ENCODE measurements around the gene KIAA0930.
"Not testable (repeated sequence)": the region's sequence is repeated elsewhere in the genome, so short reads cannot be mapped to it uniquely, and the experiment has no call there.

Gene KIAA0930

GRCh38 chr22:45240810-45241631, at the start of gene KIAA0930:
Gene KIAA0930, minus strand, starts transcription at chr22:45240894. Its CDS starts 191 bp downstream, at chr22:45240703.
- H3K9me3 ChIP-seq (ENCODE audit: control insufficient read depth in 1 of 2, low read length in 2 of 2) = no peaks in the 10 kb centered on the region
- no peak within 1 kb of the TSS for H3K27ac ChIP-seq (ENCODE audit: low read depth, low read length)
- peak within 1 kb of the TSS; percentile 57 to 65 for H3K9ac ChIP-seq (ENCODE audit: low read depth in 1 of 2, low read length in 2 of 2)
- peak within 1 kb of the TSS; percentile 76 to 78 for H3K4me3 ChIP-seq (ENCODE audit: low read depth in 1 of 2, low read length in 2 of 2)
- H3K36me3 ChIP-seq (ENCODE audit: control insufficient read depth in 1 of 2, insufficient read depth in 2 of 2, low read length in 2 of 2) = peaks cover 0 to 7% of the 10 kb centered on the region in 2 donors
- H3K27me3 ChIP-seq (ENCODE audit: control insufficient read depth in 1 of 2, insufficient read depth in 2 of 2, low read length in 2 of 2) = no peaks in the 10 kb centered on the region
- peaks cover 35% of the 10 kb centered on the region in 2 donors for H3K4me1 ChIP-seq (ENCODE audit: control insufficient read depth in 1 of 2, insufficient read depth in 2 of 2, low read length in 2 of 2)

GRCh38 chr22:45286854-45287551, 46.3 kb upstream of the KIAA0930 start:
- Histone ChIP-seq H3K9ac (ENCODE audit: low read depth in 1 of 2, low read length in 2 of 2) (no peak overlapping the region), H3K4me3 (ENCODE audit: low read depth in 1 of 2, low read length in 2 of 2) (no peak overlapping the region), H3K27ac (ENCODE audit: low read depth, low read length) (no peak overlapping the region), H3K9me3 (ENCODE audit: control insufficient read depth in 1 of 2, low read length in 2 of 2) (no peaks in the 10 kb centered on the region), H3K36me3 (ENCODE audit: control insufficient read depth in 1 of 2, insufficient read depth in 2 of 2, low read length in 2 of 2) (no peaks in the 10 kb centered on the region), H3K4me1 (ENCODE audit: control insufficient read depth in 1 of 2, insufficient read depth in 2 of 2, low read length in 2 of 2) (peaks cover 16 to 20% of the 10 kb centered on the region in 2 donors), H3K27me3 (ENCODE audit: control insufficient read depth in 1 of 2, insufficient read depth in 2 of 2, low read length in 2 of 2) (peaks cover 0 to 4% of the 10 kb centered on the region in 2 donors)

GRCh38 chr22:45285263-45286058, 44.8 kb upstream of the KIAA0930 start:
- no peaks in the 10 kb centered on the region for H3K36me3 ChIP-seq (ENCODE audit: control insufficient read depth in 1 of 2, insufficient read depth in 2 of 2, low read length in 2 of 2)
- peaks cover 0 to 4% of the 10 kb centered on the region in 2 donors for H3K27me3 ChIP-seq (ENCODE audit: control insufficient read depth in 1 of 2, insufficient read depth in 2 of 2, low read length in 2 of 2)
- peaks cover 13 to 15% of the 10 kb centered on the region in 2 donors for H3K4me1 ChIP-seq (ENCODE audit: control insufficient read depth in 1 of 2, insufficient read depth in 2 of 2, low read length in 2 of 2)
- H3K9ac ChIP-seq (ENCODE audit: low read depth in 1 of 2, low read length in 2 of 2) = no peak overlapping the region
- H3K4me3 ChIP-seq (ENCODE audit: low read depth in 1 of 2, low read length in 2 of 2) = peak overlapping the region in 1 of 2 donors; percentile 36
- H3K9me3 ChIP-seq (ENCODE audit: control insufficient read depth in 1 of 2, low read length in 2 of 2) = no peaks in the 10 kb centered on the region
- no peak overlapping the region for H3K27ac ChIP-seq (ENCODE audit: low read depth, low read length)

- H3K9ac ChIP-seq (ENCODE audit: low read depth in 1 of 2, low read length in 2 of 2) = no peak within 1 kb of the TSS
- no peak within 1 kb of the TSS for H3K27ac ChIP-seq (ENCODE audit: low read depth, low read length)
- peaks cover 6 to 8% of the 10 kb centered on the region in 2 donors for H3K4me1 ChIP-seq (ENCODE audit: control insufficient read depth in 1 of 2, insufficient read depth in 2 of 2, low read length in 2 of 2)
- H3K4me3 ChIP-seq (ENCODE audit: low read depth in 1 of 2, low read length in 2 of 2) = peak within 1 kb of the TSS; percentile 42 to 49
- H3K36me3 ChIP-seq (ENCODE audit: control insufficient read depth in 1 of 2, insufficient read depth in 2 of 2, low read length in 2 of 2) = no peaks in the 10 kb centered on the region
- peaks cover 0 to 4% of the 10 kb centered on the region in 2 donors for H3K27me3 ChIP-seq (ENCODE audit: control insufficient read depth in 1 of 2, insufficient read depth in 2 of 2, low read length in 2 of 2)
- no peaks in the 10 kb centered on the region for H3K9me3 ChIP-seq (ENCODE audit: control insufficient read depth in 1 of 2, low read length in 2 of 2)
Measured at GRCh38 chr22:45284705-45285262, 44.1 kb upstream of the KIAA0930 start, which contains the start of gene UPK3A. Gene UPK3A, plus strand, starts transcription at chr22:45284949. Its CDS starts 65 bp downstream, at chr22:45285014.

- H3K27me3 ChIP-seq (ENCODE audit: control insufficient read depth in 1 of 2, insufficient read depth in 2 of 2, low read length in 2 of 2) = peaks cover 0 to 2% of the 10 kb centered on the region in 2 donors
- H3K4me1 ChIP-seq (ENCODE audit: control insufficient read depth in 1 of 2, insufficient read depth in 2 of 2, low read length in 2 of 2) = peaks cover 7% of the 10 kb centered on the region in 2 donors
- H3K9me3 ChIP-seq (ENCODE audit: control insufficient read depth in 1 of 2, low read length in 2 of 2) = no peaks in the 10 kb centered on the region
- H3K4me3 ChIP-seq (ENCODE audit: low read depth in 1 of 2, low read length in 2 of 2) = no peak overlapping the region
- H3K27ac ChIP-seq (ENCODE audit: low read depth, low read length) = no peak overlapping the region
- H3K9ac ChIP-seq (ENCODE audit: low read depth in 1 of 2, low read length in 2 of 2) = no peak overlapping the region
- H3K36me3 ChIP-seq (ENCODE audit: control insufficient read depth in 1 of 2, insufficient read depth in 2 of 2, low read length in 2 of 2) = no peaks in the 10 kb centered on the region
Measured at GRCh38 chr22:45281010-45281409, 40.3 kb upstream of the KIAA0930 start.

GRCh38 chr22:45280587-45280980, 39.9 kb upstream of the KIAA0930 start:
- H3K4me3 ChIP-seq (ENCODE audit: low read depth in 1 of 2, low read length in 2 of 2) = no peak overlapping the region
- H3K36me3 ChIP-seq (ENCODE audit: control insufficient read depth in 1 of 2, insufficient read depth in 2 of 2, low read length in 2 of 2) = no peaks in the 10 kb centered on the region
- H3K9ac ChIP-seq (ENCODE audit: low read depth in 1 of 2, low read length in 2 of 2) = no peak overlapping the region
- no peak overlapping the region for H3K27ac ChIP-seq (ENCODE audit: low read depth, low read length)
- no peaks in the 10 kb centered on the region for H3K27me3 ChIP-seq (ENCODE audit: control insufficient read depth in 1 of 2, insufficient read depth in 2 of 2, low read length in 2 of 2)
- H3K4me1 ChIP-seq (ENCODE audit: control insufficient read depth in 1 of 2, insufficient read depth in 2 of 2, low read length in 2 of 2) = peaks cover 7% of the 10 kb centered on the region in 2 donors
- H3K9me3 ChIP-seq (ENCODE audit: control insufficient read depth in 1 of 2, low read length in 2 of 2) = no peaks in the 10 kb centered on the region

- Histone ChIP-seq H3K9ac (ENCODE audit: low read depth in 1 of 2, low read length in 2 of 2) (no peak overlapping the region), H3K9me3 (ENCODE audit: control insufficient read depth in 1 of 2, low read length in 2 of 2) (no peaks in the 10 kb centered on the region), H3K4me3 (ENCODE audit: low read depth in 1 of 2, low read length in 2 of 2) (no peak overlapping the region), H3K27ac (ENCODE audit: low read depth, low read length) (no peak overlapping the region), H3K36me3 (ENCODE audit: control insufficient read depth in 1 of 2, insufficient read depth in 2 of 2, low read length in 2 of 2) (no peaks in the 10 kb centered on the region), H3K4me1 (ENCODE audit: control insufficient read depth in 1 of 2, insufficient read depth in 2 of 2, low read length in 2 of 2) (peaks cover 10 to 11% of the 10 kb centered on the region in 2 donors), H3K27me3 (ENCODE audit: control insufficient read depth in 1 of 2, insufficient read depth in 2 of 2, low read length in 2 of 2) (no peaks in the 10 kb centered on the region)
Measured at GRCh38 chr22:45278125-45278524, 37.4 kb upstream of the KIAA0930 start.

- not testable (repeated sequence) for H3K9ac ChIP-seq (ENCODE audit: low read depth in 1 of 2, low read length in 2 of 2); H3K27me3 ChIP-seq (ENCODE audit: control insufficient read depth in 1 of 2, insufficient read depth in 2 of 2, low read length in 2 of 2)
- peaks cover 11 to 15% of the 10 kb centered on the region in 2 donors for H3K4me1 ChIP-seq (ENCODE audit: control insufficient read depth in 1 of 2, insufficient read depth in 2 of 2, low read length in 2 of 2)
Measured at GRCh38 chr22:45277720-45278119, 37.0 kb upstream of the KIAA0930 start.

GRCh38 chr22:45276507-45277105, 35.9 kb upstream of the KIAA0930 start:
- no peaks in the 10 kb centered on the region for H3K36me3 ChIP-seq (ENCODE audit: control insufficient read depth in 1 of 2, insufficient read depth in 2 of 2, low read length in 2 of 2)
- no peak overlapping the region for H3K9ac ChIP-seq (ENCODE audit: low read depth in 1 of 2, low read length in 2 of 2)
- H3K27ac ChIP-seq (ENCODE audit: low read depth, low read length) = no peak overlapping the region

More at GRCh38 chr22:45277720-45278119, 37.0 kb upstream of the KIAA0930 start:
- H3K4me3 ChIP-seq (ENCODE audit: low read depth in 1 of 2, low read length in 2 of 2); H3K9me3 ChIP-seq (ENCODE audit: control insufficient read depth in 1 of 2, low read length in 2 of 2); H3K27ac ChIP-seq (ENCODE audit: low read depth, low read length); H3K36me3 ChIP-seq (ENCODE audit: control insufficient read depth in 1 of 2, insufficient read depth in 2 of 2, low read length in 2 of 2): not testable (repeated sequence)

More at GRCh38 chr22:45276507-45277105, 35.9 kb upstream of the KIAA0930 start:
- Histone ChIP-seq H3K9me3 (ENCODE audit: control insufficient read depth in 1 of 2, low read length in 2 of 2) (no peaks in the 10 kb centered on the region), H3K4me1 (ENCODE audit: control insufficient read depth in 1 of 2, insufficient read depth in 2 of 2, low read length in 2 of 2) (peaks cover 19 to 22% of the 10 kb centered on the region in 2 donors), H3K27me3 (ENCODE audit: control insufficient read depth in 1 of 2, insufficient read depth in 2 of 2, low read length in 2 of 2) (no peaks in the 10 kb centered on the region), H3K4me3 (ENCODE audit: low read depth in 1 of 2, low read length in 2 of 2) (no peak overlapping the region)
